ENCODE data around the gene OLR1.
"Not testable (repeated sequence)": the region's sequence is repeated elsewhere in the genome, so short reads cannot be mapped to it uniquely, and the experiment has no call there.

OLR1 gene

GRCh38 chr12:10171973-10172728 lies at the start of gene OLR1:
OLR1 (minus strand) TSS chr12:10172132; CDS start chr12:10172077, 55 bp downstream.
- no peak within 1 kb of the TSS for H3K4me3 ChIP-seq (ENCODE audit: low read length)
- DNase-seq (ENCODE audit: low read depth), result no peak
- TF ChIP-seq CTCF (conservative IDR thresholded peaks at IDR 0.05; ENCODE audit: low read length), result no peak

- H3K4me3 ChIP-seq (ENCODE audit: low read length), result no peak overlapping the region
- DNase-seq (ENCODE audit: low read depth), result peak; percentile 73
- no peak for TF ChIP-seq CTCF (conservative IDR thresholded peaks at IDR 0.05; ENCODE audit: low read length)
Measured at GRCh38 chr12:10220398-10221077, 48.6 kb upstream of the OLR1 start.

- H3K4me3 ChIP-seq (ENCODE audit: low read length), result no peak overlapping the region
- DNase-seq (ENCODE audit: low read depth), result no peak
- TF ChIP-seq CTCF (conservative IDR thresholded peaks at IDR 0.05; ENCODE audit: low read length), result no peak
Measured at GRCh38 chr12:10218021-10218420, 46.1 kb upstream of the OLR1 start.

- not testable (repeated sequence) for H3K4me3 ChIP-seq (ENCODE audit: low read length)
Measured at GRCh38 chr12:10215946-10216345, 44.0 kb upstream of the OLR1 start.

GRCh38 chr12:10215436-10215835 lies 43.5 kb upstream of the OLR1 start:
- peak overlapping the region; percentile 99; the same call in 1 of the 2 replicates for H3K4me3 ChIP-seq (ENCODE audit: low read length)
- DNase-seq (ENCODE audit: low read depth), result no peak

More at GRCh38 chr12:10215946-10216345, 44.0 kb upstream of the OLR1 start:
- not testable (repeated sequence) for DNase-seq (ENCODE audit: low read depth)

GRCh38 chr12:10214895-10215267 lies 42.9 kb upstream of the OLR1 start:
- no peak for TF ChIP-seq CTCF (conservative IDR thresholded peaks at IDR 0.05; ENCODE audit: low read length)
- peak; percentile 8 for DNase-seq (ENCODE audit: low read depth)
- H3K4me3 ChIP-seq (ENCODE audit: low read length), result peak overlapping the region; percentile 99

More at GRCh38 chr12:10215436-10215835, 43.5 kb upstream of the OLR1 start:
- TF ChIP-seq CTCF (conservative IDR thresholded peaks at IDR 0.05; ENCODE audit: low read length), result no peak

- no peak for TF ChIP-seq CTCF (conservative IDR thresholded peaks at IDR 0.05; ENCODE audit: low read length)
- peak overlapping the region; percentile 99 for H3K4me3 ChIP-seq (ENCODE audit: low read length)
- DNase-seq (ENCODE audit: low read depth), result peak; percentile 73
Measured at GRCh38 chr12:10214136-10214894, 42.4 kb upstream of the OLR1 start.
